Common myeloid progenitor, CD34-positive (primary cell): ENCODE data around the gene BSG.

Source experiments
- CTCF ChIA-PET: fragments of 350-600 bp; sonication (Branson Sonifier 250); formaldehyde crosslinking; loops from one replicate; lab custom pipeline; 2021; ENCODE audit warnings: antibody characterized with exemption; lab: Charles Lee
- POLR2A ChIA-PET: fragments of 350-600 bp; sonication (Branson Sonifier 250); formaldehyde crosslinking; loops from one replicate; lab custom pipeline; 2021; ENCODE audit warnings: antibody characterized with exemption; lab: Charles Lee
- DNase-seq, 3 donors: peaks; one replicate each; pipeline versions ENCODE4 v3.0.0 to v3.0.0-alpha.2; 2013
- H3K27ac ChIP-seq, 2 experiments: 1 replicate in 1 of 2; 2 replicates in 1 of 2; pipeline ENCODE4 v1.7.0; 2013; ENCODE audit warnings: inconsistent platforms in 2 of 2, low read length in 2 of 2, mild to moderate bottlenecking in 2 of 2, low read depth in 1 of 2, moderate library complexity in 1 of 2; ENCODE audit not compliant: severe bottlenecking in 2 of 2, insufficient read depth in 1 of 2, poor library complexity in 1 of 2
- H3K27me3 ChIP-seq, 5 experiments: replicated peaks in 2 of 5; 1 replicate in 3 of 5; 2 replicates in 2 of 5; pipeline versions ENCODE4 v1.6.1 to v1.7.0; 2013; ENCODE audit warnings: low read length in 4 of 5, mild to moderate bottlenecking in 2 of 5, moderate library complexity in 2 of 5, inconsistent platforms in 1 of 5; ENCODE audit not compliant: insufficient read depth in 5 of 5, control insufficient read depth in 4 of 5
- H3K36me3 ChIP-seq, 4 experiments: 1 replicate in 2 of 4; 2 replicates in 2 of 4; pipeline versions ENCODE4 v1.6.1 to v1.7.0; 2013; ENCODE audit warnings: low read length in 3 of 4, control low read depth in 1 of 4, mild to moderate bottlenecking in 1 of 4; ENCODE audit not compliant: control insufficient read depth in 4 of 4, insufficient read depth in 4 of 4
- H3K4me1 ChIP-seq, 4 experiments: 1 replicate in 3 of 4; 2 replicates in 1 of 4; pipeline versions ENCODE4 v1.6.1 to v1.7.1; 2013; ENCODE audit warnings: low read length in 3 of 4, mild to moderate bottlenecking in 3 of 4, control low read depth in 1 of 4, inconsistent platforms in 1 of 4, moderate library complexity in 1 of 4; ENCODE audit not compliant: control insufficient read depth in 4 of 4, insufficient read depth in 4 of 4; ENCODE audit errors: control extremely low read depth in 1 of 4
- H3K4me3 ChIP-seq, 7 experiments: 1 replicate in 4 of 7; 2 replicates in 3 of 7; pipeline versions ENCODE4 v1.5.1 to v1.7.0; 2013; ENCODE audit warnings: mild to moderate bottlenecking in 7 of 7, low read length in 6 of 7, moderate library complexity in 6 of 7, inconsistent platforms in 2 of 7, low read depth in 2 of 7, control low read depth in 1 of 7; ENCODE audit not compliant: insufficient read depth in 4 of 7, control insufficient read depth in 1 of 7; ENCODE audit errors: extremely low read depth in 1 of 7
- H3K9me3 ChIP-seq, 5 experiments: 1 replicate in 4 of 5; 2 replicates in 1 of 5; pipeline versions ENCODE4 v1.6.1 to v1.7.1; 2013; ENCODE audit warnings: low read length in 4 of 5, mild to moderate bottlenecking in 2 of 5, inconsistent platforms in 1 of 5, low read depth in 1 of 5, moderate library complexity in 1 of 5; ENCODE audit not compliant: control insufficient read depth in 4 of 5, insufficient read depth in 2 of 5; ENCODE audit errors: control extremely low read depth in 1 of 5
- WGBS: methylation state at CpG from one replicate; pipeline ENCODE4 v1.1.5; 2013; ENCODE audit not compliant: insufficient coverage; 5-methylcytosine and 5-hydroxymethylcytosine counted together

BSG gene

DNA sequence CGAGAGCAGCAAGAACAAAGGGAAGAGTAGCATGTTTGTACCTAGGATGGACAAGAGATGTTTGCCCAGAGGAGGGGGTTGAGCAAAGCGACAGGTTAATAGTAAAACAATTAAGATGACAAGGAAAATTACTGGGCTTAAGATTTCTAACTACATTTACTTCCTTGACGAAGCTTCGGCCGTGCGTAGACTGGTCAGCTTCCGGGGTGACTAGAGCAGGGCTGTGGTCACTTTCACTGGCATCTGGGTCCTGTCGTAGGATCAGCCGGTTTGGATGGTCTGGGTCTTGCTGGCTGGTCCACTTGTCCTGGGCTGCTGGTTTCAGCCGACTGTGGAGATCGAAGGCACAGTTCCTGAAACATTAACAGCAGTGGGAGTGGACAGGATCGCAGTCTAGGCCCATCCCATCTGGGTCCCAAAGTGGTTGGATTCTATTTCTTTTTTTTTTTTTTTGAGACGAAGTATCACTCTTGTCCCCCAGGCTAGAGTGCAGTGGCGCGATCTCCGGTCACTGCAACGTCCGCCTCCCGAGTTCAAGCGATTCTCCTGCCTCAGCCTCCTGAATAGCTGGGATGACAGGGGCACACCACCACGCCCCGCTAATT lies 5.0 kb upstream of the BSG start:
- ChIA-PET POLR2A (no interaction called here), CTCF (no interaction called here)
- Histone ChIP-seq H3K4me3 (no peak overlapping the region), H3K4me1 (peaks cover 0 to 15% (median 10%) of the 10 kb centered on the region in 4 experiments), H3K9me3 (no peaks in the 10 kb centered on the region), H3K27ac (peak overlapping the region in 1 of 2 experiments; percentile 54), H3K36me3 (no peaks in the 10 kb centered on the region), H3K27me3 (no peaks in the 10 kb centered on the region)
- DNase-seq, result no peak
- 100% methylated on average over 4 of the region's 22 CpGs for WGBS

DNA sequence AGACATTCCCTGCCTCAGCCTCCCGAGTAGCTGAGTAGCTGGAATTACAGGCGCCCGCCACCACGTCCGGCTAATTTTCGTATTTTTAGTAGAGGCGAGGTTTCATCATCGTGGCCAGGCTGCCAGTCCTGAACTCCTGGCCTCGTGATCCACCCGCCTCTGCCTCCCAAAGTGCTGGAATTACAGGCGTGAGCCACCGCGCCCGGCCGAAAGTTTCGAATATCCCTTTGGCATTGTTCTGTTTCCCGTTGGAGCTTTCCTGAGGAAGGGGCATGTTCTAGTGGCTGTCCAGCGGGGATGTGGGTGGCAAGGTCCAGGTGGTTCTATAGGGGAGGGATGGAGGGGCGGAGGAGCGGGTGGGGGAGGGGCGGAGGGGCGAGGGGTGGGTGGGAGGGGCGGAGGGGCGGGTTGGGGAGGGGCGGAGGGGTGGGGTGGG lies 2.1 kb upstream of the BSG start:
- CTCF ChIA-PET, result no interaction called here
- H3K4me3 ChIP-seq, result no peak overlapping the region
- POLR2A ChIA-PET, result no interaction called here

DNA sequence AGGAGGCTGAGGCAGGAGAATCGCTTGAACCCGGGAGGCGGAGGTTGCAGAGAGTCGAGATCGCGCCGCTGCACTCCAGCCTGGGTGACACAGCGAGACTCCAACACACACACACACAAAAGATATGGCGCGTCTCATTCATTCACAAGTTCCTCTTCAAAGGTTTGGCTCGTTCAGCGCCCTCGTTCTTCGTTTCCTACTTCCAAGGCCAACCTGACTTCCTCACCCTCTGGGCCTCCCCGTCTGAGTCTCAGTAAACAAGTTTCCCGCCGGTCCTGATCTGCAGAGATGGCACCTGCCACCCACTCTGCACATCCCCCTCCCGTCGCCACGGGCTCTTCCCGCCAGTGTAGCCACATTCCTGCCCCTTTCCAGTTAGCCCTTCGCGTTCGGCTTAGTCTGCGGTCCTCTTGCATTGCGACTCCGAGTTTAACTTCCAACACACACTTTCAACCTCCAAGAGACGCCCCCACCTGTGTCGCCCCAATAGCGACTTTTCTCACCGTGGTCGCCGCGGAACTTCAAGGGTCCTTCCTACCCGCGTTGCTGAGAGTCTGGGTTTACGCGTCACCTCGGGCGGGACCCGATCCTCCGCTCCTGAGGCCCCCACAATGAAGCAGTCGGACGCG lies 1.3 kb upstream of the BSG start:
- peak; percentile 75 to 90 (median 87) for DNase-seq
- Histone ChIP-seq H3K27me3 (no peaks in the 10 kb centered on the region), H3K36me3 (peaks cover 0 to 2% (median 0%) of the 10 kb centered on the region in 4 experiments), H3K4me3 (peak overlapping the region; percentile 41 to 93 (median 81)), H3K9me3 (no peaks in the 10 kb centered on the region), H3K4me1 (peaks cover 0 to 41% (median 33%) of the 10 kb centered on the region in 4 experiments), H3K27ac (peak overlapping the region; percentile 58 to 90)
- ChIA-PET POLR2A (no interaction called here), CTCF (no interaction called here)
- 0% methylated on average over 33 of the region's 45 CpGs for WGBS

More for the DNA sequence above, 2.1 kb upstream of the BSG start:
- Histone ChIP-seq H3K4me1 (peaks cover 0 to 36% (median 28%) of the 10 kb centered on the region in 4 experiments), H3K9me3 (no peaks in the 10 kb centered on the region), H3K36me3 (peaks cover 0 to 2% (median 0%) of the 10 kb centered on the region in 4 experiments), H3K27me3 (no peaks in the 10 kb centered on the region), H3K27ac (no peak overlapping the region)
- 92% methylated on average over 13 of the region's 25 CpGs for WGBS
- DNase-seq, result peak in 1 of 3 donors; percentile 48

DNA sequence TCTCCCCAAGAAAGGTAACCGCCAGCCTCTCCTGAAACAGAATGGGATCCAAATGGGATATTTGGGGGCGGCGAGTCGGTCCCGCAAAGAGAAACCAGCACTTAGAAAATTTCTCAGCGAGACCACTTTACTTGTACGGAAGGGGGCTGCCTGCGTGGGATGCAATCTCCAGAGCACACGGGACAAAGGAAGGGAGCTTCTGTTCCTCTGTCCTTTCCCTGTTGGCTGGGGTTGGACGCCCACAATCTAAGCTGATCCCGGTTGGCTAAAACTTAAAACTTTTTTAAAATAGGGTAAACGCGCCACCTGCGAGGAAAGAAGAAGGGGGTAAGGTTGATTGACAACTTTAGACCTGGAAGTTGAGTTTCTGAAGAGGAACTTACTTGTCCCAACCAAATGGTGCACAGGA lies 826 bp upstream of the BSG start:
- Histone ChIP-seq H3K27ac (peak overlapping the region; percentile 58 to 90), H3K4me1 (peaks cover 0 to 45% (median 36%) of the 10 kb centered on the region in 4 experiments), H3K4me3 (peak overlapping the region; percentile 41 to 93 (median 81)), H3K9me3 (no peaks in the 10 kb centered on the region), H3K36me3 (peaks cover 0 to 2% (median 0%) of the 10 kb centered on the region in 4 experiments), H3K27me3 (no peaks in the 10 kb centered on the region)
- POLR2A ChIA-PET, result interaction anchor here (1.5 kb wide), 1 partner anchor 133 kb away, joined by 3 read pairs; no protein-coding TSS in a partner anchor
- WGBS, result 0% methylated on average over 10 of the region's 14 CpGs
- DNase-seq, result peak; percentile 45 to 76 (median 66)
- CTCF ChIA-PET, result no interaction called here

DNA sequence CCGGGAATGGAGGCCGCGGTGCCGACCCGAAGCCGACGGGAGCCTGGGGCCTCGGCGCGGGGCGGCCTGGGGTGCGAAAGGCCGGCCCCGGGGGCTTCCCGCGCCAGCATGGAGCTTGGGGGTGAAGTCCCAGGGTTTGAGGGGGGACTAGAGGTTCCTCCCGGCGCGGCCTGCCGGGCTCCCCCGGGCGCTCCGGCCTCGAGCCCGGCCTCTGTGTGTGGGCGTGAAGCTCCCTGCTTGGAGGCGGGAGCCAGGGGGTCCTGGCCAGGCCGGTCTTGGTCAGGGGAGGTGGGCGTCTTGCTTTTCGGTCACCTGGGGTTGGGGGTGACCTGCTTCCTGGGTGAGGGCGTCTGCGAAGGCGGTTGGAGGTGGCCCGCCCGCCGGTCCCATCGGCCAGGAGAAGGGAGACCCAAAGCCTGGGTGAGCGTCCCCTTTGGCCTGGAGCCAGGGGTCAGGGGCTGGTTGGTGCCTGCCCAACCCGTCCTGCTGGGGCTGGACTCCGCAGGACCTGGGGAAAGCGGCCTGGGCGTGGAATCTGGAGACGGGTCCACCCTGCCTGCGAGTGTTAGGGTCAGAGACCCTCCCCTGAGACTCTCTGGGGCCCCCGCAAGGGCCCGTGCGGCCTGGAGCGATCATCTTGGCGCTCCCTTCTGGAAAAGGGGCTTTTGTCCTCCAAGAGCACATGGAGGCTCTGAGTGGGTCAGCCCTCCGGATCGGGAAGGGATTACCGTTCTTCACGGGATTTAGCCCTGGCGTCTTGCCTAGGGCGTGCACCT lies 535 bp downstream of the BSG start:
- Histone ChIP-seq H3K36me3 (peaks cover 0 to 7% (median 3%) of the 10 kb centered on the region in 4 experiments), H3K4me1 (peaks cover 0 to 49% (median 38%) of the 10 kb centered on the region in 4 experiments), H3K27me3 (no peaks in the 10 kb centered on the region), H3K27ac (peak overlapping the region; percentile 61 to 90), H3K4me3 (peak overlapping the region; percentile 62 to 93 (median 81)), H3K9me3 (no peaks in the 10 kb centered on the region)
- DNase-seq, result no peak
- POLR2A ChIA-PET, result interaction anchor here (1.4 to 1.5 kb wide), 2 partner anchors 41 to 131 kb away, joined by 3 to 5 read pairs; partner anchors contain the start of gene CDC34
- CTCF ChIA-PET, result interaction anchor here (1.0 kb wide), 1 partner anchor 11 kb away, joined by 3 read pairs; no protein-coding TSS in a partner anchor
- under 1% methylated on average over 54 of the region's 55 CpGs for WGBS

DNA sequence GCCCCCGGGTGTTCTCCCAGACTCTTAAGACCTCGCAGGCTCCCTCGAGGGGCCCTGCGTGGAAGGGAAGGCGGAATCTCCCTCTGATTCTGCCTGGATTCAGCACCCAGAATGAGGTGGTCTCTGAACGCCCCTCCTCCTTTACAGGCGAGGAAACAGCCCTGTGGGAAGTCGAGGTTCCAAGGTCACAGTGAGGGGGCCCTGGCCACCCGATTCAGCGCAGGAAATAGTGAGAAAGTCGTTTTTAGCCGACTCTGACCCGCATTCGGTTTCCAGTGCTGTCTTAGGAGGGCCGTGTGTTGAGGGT lies 1.1 kb downstream of the BSG start:
- H3K4me3 ChIP-seq, result peak overlapping the region; percentile 62 to 93 (median 81)
- DNase-seq, result peak in 2 of 3 donors; percentile 39 to 43
- POLR2A ChIA-PET, result no interaction called here
- H3K27ac ChIP-seq, result peak overlapping the region in 1 of 2 experiments; percentile 90
- peaks cover 0 to 49% (median 38%) of the 10 kb centered on the region in 4 experiments for H3K4me1 ChIP-seq
- WGBS, result 6% methylated on average over 12 of the region's 15 CpGs
- no peaks in the 10 kb centered on the region for H3K27me3 ChIP-seq
- CTCF ChIA-PET, result interaction anchor here (3.5 kb wide), 1 partner anchor 12 kb away, joined by 28 read pairs; no protein-coding TSS in a partner anchor
- H3K36me3 ChIP-seq, result peaks cover 0 to 11% (median 4%) of the 10 kb centered on the region in 4 experiments
- H3K9me3 ChIP-seq, result no peaks in the 10 kb centered on the region
